ENCODE measurements around the gene HK3.

Gene HK3

DNA sequence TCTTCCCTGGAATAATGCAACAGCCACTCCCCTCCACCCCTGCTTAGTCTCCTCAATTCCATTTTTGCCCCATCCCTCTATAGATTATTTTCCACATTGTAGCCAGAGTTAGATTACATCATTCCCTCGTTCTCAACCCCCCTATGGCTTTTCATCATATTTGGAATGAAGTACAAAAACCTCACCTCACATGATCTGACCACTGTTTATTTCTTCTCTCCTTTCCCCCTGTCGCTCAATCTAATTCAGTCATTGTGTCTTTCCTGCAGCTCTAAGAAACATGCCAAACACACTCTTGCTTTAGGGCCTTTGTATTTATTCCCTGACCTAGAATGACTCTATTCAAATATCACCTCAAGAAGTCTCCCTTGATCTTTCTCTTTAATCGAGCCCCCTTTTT lies 22.6 kb upstream of the HK3 start:
- TF ChIP-seq, protein P1, sequence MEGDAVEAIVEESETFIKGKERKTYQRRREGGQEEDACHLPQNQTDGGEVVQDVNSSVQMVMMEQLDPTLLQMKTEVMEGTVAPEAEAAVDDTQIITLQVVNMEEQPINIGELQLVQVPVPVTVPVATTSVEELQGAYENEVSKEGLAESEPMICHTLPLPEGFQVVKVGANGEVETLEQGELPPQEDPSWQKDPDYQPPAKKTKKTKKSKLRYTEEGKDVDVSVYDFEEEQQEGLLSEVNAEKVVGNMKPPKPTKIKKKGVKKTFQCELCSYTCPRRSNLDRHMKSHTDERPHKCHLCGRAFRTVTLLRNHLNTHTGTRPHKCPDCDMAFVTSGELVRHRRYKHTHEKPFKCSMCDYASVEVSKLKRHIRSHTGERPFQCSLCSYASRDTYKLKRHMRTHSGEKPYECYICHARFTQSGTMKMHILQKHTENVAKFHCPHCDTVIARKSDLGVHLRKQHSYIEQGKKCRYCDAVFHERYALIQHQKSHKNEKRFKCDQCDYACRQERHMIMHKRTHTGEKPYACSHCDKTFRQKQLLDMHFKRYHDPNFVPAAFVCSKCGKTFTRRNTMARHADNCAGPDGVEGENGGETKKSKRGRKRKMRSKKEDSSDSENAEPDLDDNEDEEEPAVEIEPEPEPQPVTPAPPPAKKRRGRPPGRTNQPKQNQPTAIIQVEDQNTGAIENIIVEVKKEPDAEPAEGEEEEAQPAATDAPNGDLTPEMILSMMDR (IDR thresholded peaks at IDR 0.05; ENCODE audit: extremely low read depth, insufficient read depth, missing control alignments) = no peak
- in situ Hi-C loops (cut with MboI; ENCODE audit: low pct_unique_long_range_greater_than_20kb, low sequenced_read_pairs, unreplicated experiment) = no loop called here
- no peak for DNase-seq (ENCODE audit: low spot score)

DNA sequence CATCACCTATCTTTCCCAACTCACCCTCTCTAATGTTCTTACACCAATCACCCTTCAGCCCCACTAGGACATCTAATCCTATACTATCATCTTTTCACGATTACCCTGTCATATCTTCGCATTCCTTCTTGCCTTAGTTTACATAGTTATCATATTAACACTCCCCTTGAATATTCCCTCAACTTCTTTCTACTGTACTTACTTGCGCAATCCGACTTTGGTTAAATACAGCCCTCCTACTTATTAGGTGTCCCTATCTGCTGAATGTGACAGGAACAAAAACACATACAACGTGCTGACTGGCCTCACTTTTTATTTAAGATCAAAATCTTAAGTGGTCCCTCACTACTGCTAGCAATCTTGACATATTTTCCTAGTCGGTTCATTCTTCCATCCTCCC lies 19.5 kb upstream of the HK3 start:
- in situ Hi-C loops (cut with MboI; ENCODE audit: low pct_unique_long_range_greater_than_20kb, low sequenced_read_pairs, unreplicated experiment) = no loop called here

DNA sequence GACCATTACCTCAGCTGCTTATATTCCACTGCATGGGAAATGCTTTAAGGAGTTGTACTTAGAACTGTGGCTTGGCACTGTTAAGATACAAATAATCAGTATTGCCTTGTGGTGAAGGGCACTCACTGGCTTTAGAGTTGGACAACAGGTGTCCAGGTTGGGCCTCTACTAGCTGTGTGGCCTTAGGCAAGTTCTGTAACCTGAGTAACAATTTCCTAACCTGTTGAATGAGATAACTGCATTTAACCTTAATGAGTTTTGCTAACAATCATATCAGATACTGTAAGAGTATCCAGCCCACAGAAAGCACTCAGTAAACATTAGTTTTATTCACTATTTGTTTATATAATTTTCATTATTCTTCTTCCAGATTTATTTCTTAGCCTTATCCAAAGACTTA lies 17.2 kb upstream of the HK3 start:
- TF ChIP-seq, protein P1 (IDR thresholded peaks at IDR 0.05; ENCODE audit: extremely low read depth, insufficient read depth, missing control alignments) = no peak
- DNase-seq (ENCODE audit: low spot score) = no peak
- in situ Hi-C loops (cut with MboI; ENCODE audit: low pct_unique_long_range_greater_than_20kb, low sequenced_read_pairs, unreplicated experiment) = no loop called here

More for the DNA sequence above, 19.5 kb upstream of the HK3 start:
- TF ChIP-seq, protein P1 (IDR thresholded peaks at IDR 0.05; ENCODE audit: extremely low read depth, insufficient read depth, missing control alignments) = no peak
- DNase-seq (ENCODE audit: low spot score) = no peak

DNA sequence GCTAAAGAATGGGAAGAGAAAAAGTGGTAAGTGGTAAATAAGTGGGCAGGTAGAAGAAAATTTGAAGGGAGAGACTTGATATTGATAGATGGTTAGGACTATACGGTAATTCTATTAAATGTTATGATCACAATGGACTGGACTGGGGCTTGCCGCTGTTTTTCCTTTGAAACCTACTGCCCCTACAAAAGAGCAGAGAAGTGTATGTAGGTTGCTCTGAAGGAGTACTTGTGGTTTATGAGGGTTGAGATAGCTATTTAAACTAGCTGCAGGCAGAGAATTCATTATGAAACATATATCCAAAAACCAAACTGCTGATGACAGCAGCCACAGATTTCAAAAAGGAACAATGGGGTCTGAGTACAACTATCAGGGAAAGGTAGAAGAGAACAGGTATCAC lies 16.8 kb upstream of the HK3 start:
- in situ Hi-C loops (cut with MboI; ENCODE audit: low pct_unique_long_range_greater_than_20kb, low sequenced_read_pairs, unreplicated experiment) = no loop called here
- DNase-seq (ENCODE audit: low spot score) = no peak
- TF ChIP-seq, protein P1 (IDR thresholded peaks at IDR 0.05; ENCODE audit: extremely low read depth, insufficient read depth, missing control alignments) = no peak

DNA sequence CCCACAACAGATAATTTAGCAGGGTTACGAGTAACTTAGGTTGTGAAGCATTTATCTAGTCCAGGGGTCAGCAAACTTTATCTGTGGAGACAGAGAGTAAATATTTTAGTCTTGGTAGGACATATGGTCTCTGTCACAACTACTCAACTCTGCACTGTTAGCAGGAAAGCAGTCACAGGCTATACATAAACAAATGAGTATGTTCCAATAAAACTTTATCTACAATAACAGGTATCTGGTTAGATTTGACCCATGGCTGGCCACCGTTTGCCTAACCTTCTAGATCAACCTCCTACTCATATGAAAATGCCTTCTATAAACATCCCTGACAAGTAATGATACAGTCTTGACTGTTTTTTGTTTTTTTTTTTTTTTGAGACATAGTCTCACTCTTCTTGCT lies 13.0 kb upstream of the HK3 start:
- in situ Hi-C loops (cut with MboI; ENCODE audit: low pct_unique_long_range_greater_than_20kb, low sequenced_read_pairs, unreplicated experiment) = no loop called here
- no peak for DNase-seq (ENCODE audit: low spot score)
- TF ChIP-seq, protein P1 (IDR thresholded peaks at IDR 0.05; ENCODE audit: extremely low read depth, insufficient read depth, missing control alignments) = no peak

DNA sequence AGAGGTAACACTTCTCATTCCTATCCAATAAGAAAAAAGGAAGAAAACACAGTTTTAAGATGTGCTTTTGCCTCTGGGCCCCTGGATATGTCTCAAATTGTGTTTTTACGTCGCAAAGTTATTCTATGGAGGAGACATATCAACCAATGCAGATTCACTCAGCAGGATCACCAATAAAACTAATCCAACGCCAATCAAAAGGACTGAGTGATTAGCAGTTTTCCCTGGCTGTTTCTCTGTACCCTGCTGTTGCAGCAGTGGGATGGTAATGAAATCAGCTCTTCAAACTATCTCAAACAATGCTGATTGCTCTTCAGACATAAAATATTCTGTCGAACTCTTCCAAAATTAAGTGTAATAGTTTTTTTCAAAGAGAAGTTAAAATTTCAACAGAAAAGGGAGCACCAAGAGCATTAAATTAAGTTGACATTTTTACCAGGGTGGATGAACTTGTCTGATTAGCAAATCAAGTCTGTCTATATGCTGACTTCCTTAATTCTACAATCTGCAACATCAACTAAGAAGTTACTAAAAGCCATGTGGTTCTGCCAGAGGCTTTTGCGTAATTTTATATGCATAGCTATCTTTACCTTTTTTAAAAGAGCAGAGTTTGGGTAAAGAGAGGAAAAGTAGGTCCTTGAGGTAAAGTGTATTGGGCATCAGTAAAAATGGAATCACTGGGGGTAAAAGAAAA lies 9.7 kb upstream of the HK3 start:
- in situ Hi-C loops (cut with MboI; ENCODE audit: low pct_unique_long_range_greater_than_20kb, low sequenced_read_pairs, unreplicated experiment) = no loop called here
- no peak for DNase-seq (ENCODE audit: low spot score)
- TF ChIP-seq, protein P1 (IDR thresholded peaks at IDR 0.05; ENCODE audit: extremely low read depth, insufficient read depth, missing control alignments) = no peak

All from GM13977 (cell line).